Trophoblast cell (in vitro differentiated cells and primary cell): ENCODE results near the gene CAMK1D.
"Not testable (repeated sequence)": the region's sequence is repeated elsewhere in the genome, so short reads cannot be mapped to it uniquely, and the experiment has no call there.

ENCODE experiments used
- DNase-seq, 2 donors: peaks; one replicate each; pipeline ENCODE4 v3.0.0-alpha.2; 2016
- H2AFZ ChIP-seq: 2 replicates; pipeline ENCODE4 v1.6.1; 2013; ENCODE audit warnings: low read length, moderate library complexity, mild to moderate bottlenecking; ENCODE audit not compliant: insufficient read depth, poor library complexity
- H2AK5ac ChIP-seq: 2 replicates; pipeline ENCODE4 v1.6.1; 2013; ENCODE audit warnings: mild to moderate bottlenecking, low read length
- H2BK120ac ChIP-seq: 2 replicates; pipeline ENCODE4 v1.6.1; 2013; ENCODE audit warnings: low read length, mild to moderate bottlenecking, moderate library complexity; ENCODE audit not compliant: insufficient read depth, poor library complexity
- H2BK12ac ChIP-seq: 2 replicates; pipeline ENCODE4 v1.6.1; 2013; ENCODE audit warnings: mild to moderate bottlenecking, low read length, moderate library complexity
- H2BK5ac ChIP-seq: 2 replicates; pipeline ENCODE4 v1.6.1; 2013; ENCODE audit warnings: low read length, low read depth, moderate library complexity, mild to moderate bottlenecking; ENCODE audit not compliant: poor library complexity
- H3K14ac ChIP-seq: 2 replicates; pipeline ENCODE4 v1.6.1; 2013; ENCODE audit warnings: mild to moderate bottlenecking, low read length
- H3K18ac ChIP-seq: 2 replicates; pipeline ENCODE4 v1.6.1; 2013; ENCODE audit warnings: mild to moderate bottlenecking, low read length
- H3K23ac ChIP-seq: 2 replicates; pipeline ENCODE4 v1.6.1; 2013; ENCODE audit warnings: low read length
- H3K27ac ChIP-seq: 2 replicates; pipeline ENCODE4 v1.5.1; 2013; ENCODE audit warnings: low read depth, mild to moderate bottlenecking, inconsistent platforms, low read length, moderate library complexity
- H3K27me3 ChIP-seq: 2 replicates; pipeline ENCODE4 v1.6.1; 2013; ENCODE audit warnings: inconsistent platforms, mild to moderate bottlenecking, low read length, moderate library complexity; ENCODE audit not compliant: insufficient read depth
- H3K36me3 ChIP-seq, 2 experiments: 1 replicate in 1 of 2; 2 replicates in 1 of 2; pipeline ENCODE4 v1.6.1; 2013; ENCODE audit warnings: low read length in 2 of 2, mild to moderate bottlenecking in 2 of 2, moderate library complexity in 1 of 2; ENCODE audit not compliant: insufficient read depth in 2 of 2, control insufficient read depth in 1 of 2
- H3K4ac ChIP-seq: 2 replicates; pipeline ENCODE4 v1.6.1; 2013; ENCODE audit warnings: low read depth, mild to moderate bottlenecking, low read length, moderate library complexity
- H3K4me1 ChIP-seq, 2 experiments: 1 replicate in 1 of 2; 2 replicates in 1 of 2; pipeline ENCODE4 v1.6.1; 2013; ENCODE audit warnings: low read length in 2 of 2, mild to moderate bottlenecking in 2 of 2, moderate library complexity in 1 of 2; ENCODE audit not compliant: insufficient read depth in 2 of 2, control insufficient read depth in 1 of 2
- H3K4me2 ChIP-seq: 2 replicates; pipeline ENCODE4 v1.6.1; 2013; ENCODE audit warnings: inconsistent platforms, mild to moderate bottlenecking, low read length, moderate library complexity
- H3K4me3 ChIP-seq: 2 replicates; pipeline ENCODE4 v1.5.1; 2013; ENCODE audit warnings: mild to moderate bottlenecking, low read depth, low read length, inconsistent platforms
- H3K79me1 ChIP-seq: one replicate; pipeline ENCODE4 v1.6.1; 2013; ENCODE audit warnings: low read length
- H3K79me2 ChIP-seq: 2 replicates; pipeline ENCODE4 v1.6.1; 2013; ENCODE audit warnings: low read length, mild to moderate bottlenecking; ENCODE audit not compliant: control insufficient read depth, insufficient read depth, poor library complexity
- H3K9ac ChIP-seq: 2 replicates; pipeline ENCODE4 v1.6.1; 2013; ENCODE audit warnings: mild to moderate bottlenecking, low read length
- H3K9me3 ChIP-seq: 2 replicates; pipeline ENCODE4 v1.6.1; 2013; ENCODE audit warnings: low read depth, mild to moderate bottlenecking, control low read depth, inconsistent platforms, low read length; ENCODE audit not compliant: insufficient read depth
- H4K12ac ChIP-seq: 2 replicates; pipeline ENCODE4 v1.6.1; 2013; ENCODE audit warnings: low read depth, mild to moderate bottlenecking, low read length, moderate library complexity
- H4K8ac ChIP-seq: 2 replicates; pipeline ENCODE4 v1.6.1; 2013; ENCODE audit warnings: low read depth, mild to moderate bottlenecking, low read length, moderate library complexity
- H4K91ac ChIP-seq: one replicate; pipeline ENCODE4 v1.6.1; 2013; ENCODE audit warnings: low read depth, mild to moderate bottlenecking, low read length, moderate library complexity
- WGBS: extraction: QIAGEN DNeasy Blood & Tissue Kit; methylation state at CpG from one replicate; pipeline ENCODE4 v1.1.7; 2013; ENCODE audit warnings: missing lambda C conversion rate; ENCODE audit not compliant: insufficient read length, insufficient coverage; ENCODE audit errors: extremely low coverage; 5-methylcytosine and 5-hydroxymethylcytosine counted together

Gene CAMK1D

DNA sequence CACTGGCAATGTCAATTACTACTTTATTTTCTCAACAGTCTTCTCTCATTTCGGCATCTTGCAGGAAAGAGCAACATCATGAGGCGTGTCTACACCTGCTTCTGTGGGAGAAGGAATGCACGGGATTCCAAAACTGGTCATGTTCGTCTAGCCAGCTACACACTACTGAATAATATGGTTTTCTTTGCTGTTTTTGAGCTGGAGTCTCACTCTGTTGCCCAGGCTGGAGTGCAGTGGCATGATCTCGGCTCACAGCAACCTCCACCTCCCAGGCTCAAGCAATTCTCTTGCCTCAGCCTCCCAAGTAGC is 376.2 kb downstream of the CAMK1D start:
- H4K91ac ChIP-seq, H3K36me3 ChIP-seq, H3K18ac ChIP-seq, H2BK12ac ChIP-seq, H3K14ac ChIP-seq, H3K4me1 ChIP-seq, H2BK120ac ChIP-seq, H3K79me2 ChIP-seq, DNase-seq, H3K4me2 ChIP-seq, H4K8ac ChIP-seq, H3K4me3 ChIP-seq, H3K79me1 ChIP-seq, H3K27me3 ChIP-seq, H2AK5ac ChIP-seq, H2BK5ac ChIP-seq, H4K12ac ChIP-seq, H3K27ac ChIP-seq, H3K9ac ChIP-seq, H2AFZ ChIP-seq, H3K23ac ChIP-seq, H3K9me3 ChIP-seq, H3K4ac ChIP-seq: not testable (repeated sequence)
- no CpG with 5 or more reads among the region's 5 CpGs for WGBS

DNA sequence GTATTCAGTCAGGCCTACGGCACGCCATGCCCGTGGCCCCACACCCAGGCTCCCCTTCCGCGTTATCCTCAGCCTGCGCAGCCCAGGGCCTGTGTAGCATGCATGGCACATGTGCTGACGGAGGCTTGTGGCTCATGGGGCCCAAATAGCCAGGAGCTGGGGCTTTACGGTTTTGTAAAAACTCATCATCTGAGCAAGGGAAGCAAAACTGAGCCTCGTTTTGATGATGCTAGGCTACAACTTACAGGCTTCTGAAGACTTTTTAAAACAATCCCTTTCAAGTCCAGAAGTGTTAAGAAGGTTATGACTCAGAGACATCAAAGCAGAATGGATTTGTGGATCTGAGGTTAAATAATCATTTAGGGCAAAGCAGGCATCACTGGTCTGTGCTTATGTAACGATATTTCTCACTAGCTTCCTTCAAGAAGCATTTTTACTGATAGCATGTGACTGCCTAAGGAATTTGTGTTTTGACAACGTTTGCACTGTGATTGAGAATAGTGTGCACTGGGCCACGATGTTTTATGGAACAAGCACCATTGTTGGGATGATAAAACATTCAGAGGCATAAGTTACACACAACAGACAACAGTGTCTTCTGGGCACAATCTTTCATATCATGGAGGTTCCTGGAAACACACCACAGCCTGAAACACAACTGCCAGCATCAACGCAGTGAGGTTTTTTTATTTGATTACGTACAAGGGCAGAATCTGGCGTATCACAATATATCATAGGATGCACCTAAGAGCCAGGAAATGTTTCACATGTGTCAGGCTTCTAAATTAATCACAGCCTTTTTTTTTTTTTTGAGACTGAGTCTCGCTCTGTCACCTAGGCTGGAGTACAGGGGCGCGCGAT is 377.9 kb downstream of the CAMK1D start:
- H3K4ac ChIP-seq: no peak overlapping the region
- no peak overlapping the region for H3K4me3 ChIP-seq
- no peak overlapping the region for H2AK5ac ChIP-seq
- no peak overlapping the region for H2BK12ac ChIP-seq
- H3K36me3 ChIP-seq: no peaks in the 10 kb centered on the region
- no peaks in the 10 kb centered on the region for H3K9me3 ChIP-seq
- H3K18ac ChIP-seq: no peak overlapping the region
- H3K9ac ChIP-seq: no peak overlapping the region
- H3K23ac ChIP-seq: no peak overlapping the region
- no peaks in the 10 kb centered on the region for H3K79me2 ChIP-seq
- no peaks in the 10 kb centered on the region for H3K79me1 ChIP-seq
- no peak overlapping the region for H4K12ac ChIP-seq
- H3K27me3 ChIP-seq: no peaks in the 10 kb centered on the region
- H3K4me2 ChIP-seq: no peak overlapping the region
- no peak for DNase-seq
- no peak overlapping the region for H3K27ac ChIP-seq
- H2BK5ac ChIP-seq: no peak overlapping the region
- no peak overlapping the region for H2BK120ac ChIP-seq
- H3K4me1 ChIP-seq: no peaks in the 10 kb centered on the region
- no peak overlapping the region for H4K91ac ChIP-seq
- H2AFZ ChIP-seq: no peak overlapping the region
- WGBS: no CpG with 5 or more reads among the region's 19 CpGs
- H4K8ac ChIP-seq: no peak overlapping the region
- H3K14ac ChIP-seq: no peak overlapping the region

GRCh38 chr10:12727832-12728215 is 378.5 kb downstream of the CAMK1D start:
- WGBS: no CpG with 5 or more reads among the region's 10 CpGs

GRCh38 chr10:12728494-12728893 is 379.1 kb downstream of the CAMK1D start:
- no peaks in the 10 kb centered on the region for H3K4me1 ChIP-seq
- no peak overlapping the region for H2AFZ ChIP-seq
- H3K23ac ChIP-seq: no peak overlapping the region
- no peak for DNase-seq
- H3K14ac ChIP-seq: no peak overlapping the region
- no peak overlapping the region for H4K12ac ChIP-seq
- H2AK5ac ChIP-seq: no peak overlapping the region
- no peak overlapping the region for H4K91ac ChIP-seq
- H2BK120ac ChIP-seq: no peak overlapping the region
- no peaks in the 10 kb centered on the region for H3K9me3 ChIP-seq
- H3K27ac ChIP-seq: no peak overlapping the region
- no peaks in the 10 kb centered on the region for H3K79me2 ChIP-seq
- H3K4ac ChIP-seq: no peak overlapping the region
- no peak overlapping the region for H3K4me2 ChIP-seq
- H3K4me3 ChIP-seq: no peak overlapping the region
- H3K18ac ChIP-seq: no peak overlapping the region
- no peak overlapping the region for H4K8ac ChIP-seq
- H3K27me3 ChIP-seq: no peaks in the 10 kb centered on the region
- H3K79me1 ChIP-seq: no peaks in the 10 kb centered on the region
- no peak overlapping the region for H2BK5ac ChIP-seq
- WGBS: no CpG with 5 or more reads among the region's 12 CpGs
- no peak overlapping the region for H2BK12ac ChIP-seq
- H3K9ac ChIP-seq: no peak overlapping the region
- H3K36me3 ChIP-seq: no peaks in the 10 kb centered on the region

More at GRCh38 chr10:12727832-12728215, 378.5 kb downstream of the CAMK1D start:
- Histone ChIP-seq H3K9ac (no peak overlapping the region), H2BK120ac (no peak overlapping the region), H4K91ac (no peak overlapping the region), H3K14ac (no peak overlapping the region), H3K4ac (no peak overlapping the region), H2BK5ac (no peak overlapping the region), H3K4me1 (no peaks in the 10 kb centered on the region), H3K4me3 (no peak overlapping the region), H3K27ac (no peak overlapping the region), H3K18ac (no peak overlapping the region), H4K12ac (no peak overlapping the region), H3K23ac (no peak overlapping the region), H2BK12ac (no peak overlapping the region), H2AFZ (no peak overlapping the region), H4K8ac (no peak overlapping the region), H3K79me2 (no peaks in the 10 kb centered on the region), H3K27me3 (no peaks in the 10 kb centered on the region), H3K9me3 (no peaks in the 10 kb centered on the region), H3K36me3 (no peaks in the 10 kb centered on the region), H3K79me1 (no peaks in the 10 kb centered on the region), H3K4me2 (no peak overlapping the region), H2AK5ac (no peak overlapping the region)
- DNase-seq: no peak
